HEK293 (cell line): ENCODE measurements around the gene ETV7.

ENCODE experiments used
- CTCF ChIA-PET: fragments of 350-600 bp; formaldehyde crosslinking; extraction: SDS; loops from one replicate; lab custom pipeline; 2021; ENCODE audit warnings: antibody characterized with exemption; lab: Yijun Ruan, JAX
- POLR2A ChIA-PET: fragments of 300-600 bp; formaldehyde crosslinking; extraction: SDS; loops from one replicate; lab custom pipeline; 2020; ENCODE audit warnings: antibody characterized with exemption, inconsistent platforms; lab: Yijun Ruan, JAX
- H3K27ac ChIP-seq: fragments of 200-500 bp; sonication (Bioruptor generic); 2 replicates; pipeline ENCODE4 v1.5.1; 2014; ENCODE audit warnings: low read depth, low read length, control low read depth, inconsistent platforms; ENCODE audit errors: extremely low read depth
- H3K36me3 ChIP-seq, 2 experiments: fragments of 200-500 bp in 1 of 2; sonication (Bioruptor generic) in 1 of 2; 1 replicate in 1 of 2; 2 replicates in 1 of 2; pipeline ENCODE4 v1.5.1; 2014 to 2017; ENCODE audit warnings: inconsistent platforms in 2 of 2, low read length in 2 of 2; ENCODE audit not compliant: control insufficient read depth in 2 of 2, insufficient read depth in 1 of 2
- H3K4me1 ChIP-seq: fragments of 200-500 bp; sonication (Bioruptor generic); 2 replicates; pipeline ENCODE4 v1.5.1; 2014; ENCODE audit warnings: mild to moderate bottlenecking, low read length, inconsistent platforms; ENCODE audit not compliant: control insufficient read depth, insufficient read depth
- H3K4me3 ChIP-seq: 2 replicates; pipeline ENCODE4 v1.5.1; 2011; ENCODE audit warnings: low read depth, mild to moderate bottlenecking, control low read depth, low read length, moderate library complexity
- H3K9me3 ChIP-seq: fragments of 200-500 bp; sonication (Bioruptor generic); 2 replicates; pipeline ENCODE4 v1.5.1; 2014; ENCODE audit warnings: low read depth, low read length, inconsistent platforms; ENCODE audit not compliant: control insufficient read depth, insufficient read depth
- GFI1B ChIP-seq: fragments of 450-650 bp; formaldehyde crosslinking; IDR thresholded peaks from 2 replicates; pipeline ENCODE4 v1.5.1; 2016; ENCODE audit warnings: missing biosample characterization, missing genetic modification characterization
- KLF16 ChIP-seq: fragments of 450-650 bp; formaldehyde crosslinking; IDR thresholded peaks from 2 replicates; pipeline ENCODE4 v1.5.1; 2017; ENCODE audit warnings: missing biosample characterization, missing genetic modification characterization
- SALL2 ChIP-seq: fragments of 450-650 bp; formaldehyde crosslinking; IDR thresholded peaks from 2 replicates; pipeline ENCODE4 v1.5.0; 2017; ENCODE audit warnings: missing biosample characterization, mild to moderate bottlenecking, missing genetic modification characterization, borderline replicate concordance
- SETDB1 ChIP-seq: IDR thresholded peaks from one replicate; pipeline ENCODE4 v1.6.1; 2017; ENCODE audit warnings: mild to moderate bottlenecking, low read length, moderate library complexity, mixed read lengths; ENCODE audit not compliant: insufficient read length
- ZFP69B ChIP-seq: fragments of 450-650 bp; formaldehyde crosslinking; IDR thresholded peaks from 2 replicates; pipeline ENCODE4 v1.5.1; 2016; ENCODE audit warnings: missing biosample characterization, missing genetic modification characterization
- ZNF112 ChIP-seq: fragments of 450-650 bp; formaldehyde crosslinking; IDR thresholded peaks from 2 replicates; pipeline ENCODE4 v1.5.0; 2017; ENCODE audit warnings: missing biosample characterization, missing genetic modification characterization
- ZNF155 ChIP-seq: fragments of 450-650 bp; formaldehyde crosslinking; IDR thresholded peaks from 2 replicates; pipeline ENCODE4 v1.5.1; 2016; ENCODE audit warnings: missing biosample characterization, missing genetic modification characterization
- ZNF2 ChIP-seq: fragments of 450-650 bp; formaldehyde crosslinking; IDR thresholded peaks from 2 replicates; pipeline ENCODE4 v1.5.1; 2016; ENCODE audit warnings: missing biosample characterization, missing genetic modification characterization
- ZNF23 ChIP-seq: fragments of 450-650 bp; formaldehyde crosslinking; IDR thresholded peaks from 2 replicates; pipeline ENCODE4 v1.5.1; 2016; ENCODE audit warnings: missing biosample characterization, missing genetic modification characterization, borderline replicate concordance
- ZNF292 ChIP-seq: fragments of 450-650 bp; formaldehyde crosslinking; IDR thresholded peaks from 2 replicates; pipeline ENCODE4 v1.5.1; 2016; ENCODE audit warnings: low read depth, missing biosample characterization, missing genetic modification characterization, borderline replicate concordance
- ZNF555 ChIP-seq: fragments of 450-650 bp; formaldehyde crosslinking; conservative IDR thresholded peaks from 2 replicates; pipeline ENCODE4 v1.5.1; 2017; ENCODE audit warnings: missing biosample characterization, mild to moderate bottlenecking, missing genetic modification characterization, inconsistent platforms
- ZNF558 ChIP-seq: fragments of 450-650 bp; formaldehyde crosslinking; IDR thresholded peaks from 2 replicates; pipeline ENCODE4 v1.5.1; 2016; ENCODE audit warnings: missing biosample characterization, missing genetic modification characterization
- ZNF560 ChIP-seq: fragments of 450-650 bp; formaldehyde crosslinking; IDR thresholded peaks from 2 replicates; pipeline ENCODE4 v1.5.1; 2017; ENCODE audit warnings: missing biosample characterization, missing genetic modification characterization, borderline replicate concordance
- ZNF621 ChIP-seq: fragments of 450-650 bp; formaldehyde crosslinking; IDR thresholded peaks from 2 replicates; pipeline ENCODE4 v1.5.1; 2017; ENCODE audit warnings: missing biosample characterization, missing genetic modification characterization
- ZNF664 ChIP-seq: fragments of 450-650 bp; formaldehyde crosslinking; IDR thresholded peaks from 2 replicates; pipeline ENCODE4 v1.5.1; 2016; ENCODE audit warnings: missing biosample characterization, missing genetic modification characterization
- ZNF791 ChIP-seq: fragments of 450-650 bp; formaldehyde crosslinking; IDR thresholded peaks from 2 replicates; pipeline ENCODE4 v1.5.1; 2016; ENCODE audit warnings: missing biosample characterization, missing genetic modification characterization
- ZSCAN23 ChIP-seq: fragments of 450-650 bp; formaldehyde crosslinking; IDR thresholded peaks from 2 replicates; pipeline ENCODE4 v1.5.1; 2016; ENCODE audit warnings: missing biosample characterization, missing genetic modification characterization
- TF ChIP-seq, protein P1 (sequence below): fragments of 450-650 bp; formaldehyde crosslinking; IDR thresholded peaks from 2 replicates; pipeline ENCODE4 v1.5.1; 2016; ENCODE audit warnings: missing biosample characterization, missing genetic modification characterization, borderline replicate concordance
- TF ChIP-seq, protein P2 (sequence below): fragments of 450-650 bp; formaldehyde crosslinking; IDR thresholded peaks from 2 replicates; pipeline ENCODE4 v1.5.1; 2016; ENCODE audit warnings: missing biosample characterization, missing genetic modification characterization, borderline replicate concordance
- TF ChIP-seq, protein P3 (sequence below): fragments of 450-650 bp; formaldehyde crosslinking; IDR thresholded peaks from 2 replicates; pipeline ENCODE4 v1.5.1; 2017; ENCODE audit warnings: missing biosample characterization, missing genetic modification characterization

ETV7 gene

DNA sequence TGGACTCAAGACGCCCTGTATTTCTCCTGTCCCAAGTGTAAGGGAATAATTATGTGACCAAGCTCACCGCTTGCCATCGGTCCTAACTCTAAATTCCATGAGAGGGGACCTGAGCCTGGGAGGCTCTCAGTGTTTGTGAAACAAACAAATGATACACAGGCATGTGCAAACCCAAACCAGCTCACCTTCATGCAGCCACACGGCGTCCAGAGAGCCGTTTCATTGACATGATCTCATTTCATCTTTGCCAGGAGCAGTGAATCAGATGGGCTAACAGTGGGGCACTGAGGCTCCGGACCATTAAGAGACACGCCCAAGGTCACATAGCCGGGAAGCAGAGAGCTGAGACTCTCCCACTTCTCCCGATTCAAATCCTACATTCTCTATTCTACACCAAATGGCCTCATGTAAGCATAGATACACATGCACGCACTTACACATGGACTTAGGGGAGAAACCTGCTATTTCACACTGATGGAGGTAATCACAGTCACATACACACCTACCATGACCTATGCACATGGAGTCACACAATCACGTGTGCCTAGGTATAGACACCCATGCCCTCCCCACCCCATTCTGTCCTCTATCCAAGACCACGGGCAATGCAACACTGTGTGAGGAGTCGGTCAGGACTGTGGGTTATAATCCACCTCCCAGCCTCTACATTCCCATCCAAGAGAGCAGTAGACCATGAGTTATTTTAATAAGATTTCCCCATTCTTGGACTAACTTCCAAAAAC, 51.8 kb downstream of the ETV7 start:
- Histone ChIP-seq H3K9me3 (no peaks in the 10 kb centered on the region), H3K27ac (no peak overlapping the region), H3K4me1 (peaks cover 3% of the 10 kb centered on the region), H3K4me3 (no peak overlapping the region), H3K36me3 (no peaks in the 10 kb centered on the region)
- POLR2A ChIA-PET, result no interaction called here
- TF ChIP-seq GFI1B (tag by site-specific recombination) (no peak), SALL2 (tag by site-specific recombination) (no peak), ZFP69B (tag by site-specific recombination) (no peak), ZNF2 (tag by site-specific recombination) (no peak), ZNF292 (tag by site-specific recombination) (no peak), ZNF560 (no peak), ZSCAN23 (tag by site-specific recombination) (no peak), ZNF112 (tag by site-specific recombination) (no peak), KLF16 (tag by site-specific recombination) (no peak), ZNF791 (no peak), ZNF23 (tag by site-specific recombination) (no peak), ZNF558 (no peak), SETDB1 (no peak), ZNF155 (tag by site-specific recombination) (no peak), ZNF621 (tag by site-specific recombination) (no peak), ZNF555 (tag by site-specific recombination) (no peak), ZNF664 (no peak)
- TF ChIP-seq, protein P1, sequence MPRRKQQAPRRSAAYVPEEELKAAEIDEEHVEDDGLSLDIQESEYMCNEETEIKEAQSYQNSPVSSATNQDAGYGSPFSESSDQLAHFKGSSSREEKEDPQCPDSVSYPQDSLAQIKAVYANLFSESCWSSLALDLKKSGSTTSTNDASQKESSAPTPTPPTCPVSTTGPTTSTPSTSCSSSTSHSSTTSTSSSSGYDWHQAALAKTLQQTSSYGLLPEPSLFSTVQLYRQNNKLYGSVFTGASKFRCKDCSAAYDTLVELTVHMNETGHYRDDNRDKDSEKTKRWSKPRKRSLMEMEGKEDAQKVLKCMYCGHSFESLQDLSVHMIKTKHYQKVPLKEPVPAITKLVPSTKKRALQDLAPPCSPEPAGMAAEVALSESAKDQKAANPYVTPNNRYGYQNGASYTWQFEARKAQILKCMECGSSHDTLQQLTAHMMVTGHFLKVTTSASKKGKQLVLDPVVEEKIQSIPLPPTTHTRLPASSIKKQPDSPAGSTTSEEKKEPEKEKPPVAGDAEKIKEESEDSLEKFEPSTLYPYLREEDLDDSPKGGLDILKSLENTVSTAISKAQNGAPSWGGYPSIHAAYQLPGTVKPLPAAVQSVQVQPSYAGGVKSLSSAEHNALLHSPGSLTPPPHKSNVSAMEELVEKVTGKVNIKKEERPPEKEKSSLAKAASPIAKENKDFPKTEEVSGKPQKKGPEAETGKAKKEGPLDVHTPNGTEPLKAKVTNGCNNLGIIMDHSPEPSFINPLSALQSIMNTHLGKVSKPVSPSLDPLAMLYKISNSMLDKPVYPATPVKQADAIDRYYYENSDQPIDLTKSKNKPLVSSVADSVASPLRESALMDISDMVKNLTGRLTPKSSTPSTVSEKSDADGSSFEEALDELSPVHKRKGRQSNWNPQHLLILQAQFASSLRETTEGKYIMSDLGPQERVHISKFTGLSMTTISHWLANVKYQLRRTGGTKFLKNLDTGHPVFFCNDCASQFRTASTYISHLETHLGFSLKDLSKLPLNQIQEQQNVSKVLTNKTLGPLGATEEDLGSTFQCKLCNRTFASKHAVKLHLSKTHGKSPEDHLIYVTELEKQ (tag by site-specific recombination), result no peak
- TF ChIP-seq, protein P2, sequence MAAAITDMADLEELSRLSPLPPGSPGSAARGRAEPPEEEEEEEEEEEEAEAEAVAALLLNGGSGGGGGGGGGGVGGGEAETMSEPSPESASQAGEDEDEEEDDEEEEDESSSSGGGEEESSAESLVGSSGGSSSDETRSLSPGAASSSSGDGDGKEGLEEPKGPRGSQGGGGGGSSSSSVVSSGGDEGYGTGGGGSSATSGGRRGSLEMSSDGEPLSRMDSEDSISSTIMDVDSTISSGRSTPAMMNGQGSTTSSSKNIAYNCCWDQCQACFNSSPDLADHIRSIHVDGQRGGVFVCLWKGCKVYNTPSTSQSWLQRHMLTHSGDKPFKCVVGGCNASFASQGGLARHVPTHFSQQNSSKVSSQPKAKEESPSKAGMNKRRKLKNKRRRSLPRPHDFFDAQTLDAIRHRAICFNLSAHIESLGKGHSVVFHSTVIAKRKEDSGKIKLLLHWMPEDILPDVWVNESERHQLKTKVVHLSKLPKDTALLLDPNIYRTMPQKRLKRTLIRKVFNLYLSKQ (tag by site-specific recombination), result no peak
- TF ChIP-seq, protein P3, sequence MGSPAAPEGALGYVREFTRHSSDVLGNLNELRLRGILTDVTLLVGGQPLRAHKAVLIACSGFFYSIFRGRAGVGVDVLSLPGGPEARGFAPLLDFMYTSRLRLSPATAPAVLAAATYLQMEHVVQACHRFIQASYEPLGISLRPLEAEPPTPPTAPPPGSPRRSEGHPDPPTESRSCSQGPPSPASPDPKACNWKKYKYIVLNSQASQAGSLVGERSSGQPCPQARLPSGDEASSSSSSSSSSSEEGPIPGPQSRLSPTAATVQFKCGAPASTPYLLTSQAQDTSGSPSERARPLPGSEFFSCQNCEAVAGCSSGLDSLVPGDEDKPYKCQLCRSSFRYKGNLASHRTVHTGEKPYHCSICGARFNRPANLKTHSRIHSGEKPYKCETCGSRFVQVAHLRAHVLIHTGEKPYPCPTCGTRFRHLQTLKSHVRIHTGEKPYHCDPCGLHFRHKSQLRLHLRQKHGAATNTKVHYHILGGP (tag by site-specific recombination), result no peak
- CTCF ChIA-PET, result interaction anchor here (0.6 to 3.8 kb wide), 4 partner anchors 17 to 580 kb away, joined by 3 to 17 read pairs (median 9); no protein-coding TSS in a partner anchor
